OCI-LY7 (cell line): Measurements from ENCODE around the gene CNOT6. TPM values are rescaled to one million over a fixed set of nuclear protein-coding genes. Genes with fewer than 3 reads are reported as not detected.
"Not testable (repeated sequence)": the region's sequence is repeated elsewhere in the genome, so short reads cannot be mapped to it uniquely, and the experiment has no call there.

ENCODE experiments used
- BruUV-seq: library from RNA; stranded (reverse); fragments of 400-500 nt; replicated peaks from 2 replicates; lab custom pipeline; 2021; lab: Mats Ljungman, UMichigan
- CTCF ChIA-PET: fragments of 300-600 bp; sonication (Branson Sonifier 250); formaldehyde crosslinking; loops from one replicate; lab custom pipeline; 2022; ENCODE audit warnings: antibody characterized with exemption; ENCODE audit not compliant: unreplicated experiment; lab: Charles Lee
- POLR2A ChIA-PET: fragments of 300-600 bp; sonication (Branson Sonifier 250); formaldehyde crosslinking; loops from one replicate; lab custom pipeline; 2022; ENCODE audit warnings: antibody characterized with exemption; lab: Charles Lee
- DNase-seq: peaks from one replicate; pipeline ENCODE4 v3.0.0-alpha.2; 2015; ENCODE audit warnings: low spot score
- H2AFZ ChIP-seq: fragments of 200-600 bp; sonication (generic), shearing (Covaris generic); 2 replicates; pipeline ENCODE4 v1.6.1; 2014; ENCODE audit warnings: mild to moderate bottlenecking, antibody characterized with exemption, low read length, moderate library complexity
- H3K27ac ChIP-seq: fragments of 200-600 bp; sonication (generic); 2 replicates; pipeline ENCODE4 v1.5.1; 2014; ENCODE audit warnings: mixed run types, low read depth, mild to moderate bottlenecking, moderate library complexity, low read length, inconsistent platforms; ENCODE audit not compliant: poor library complexity, severe bottlenecking
- H3K36me3 ChIP-seq: fragments of 200-600 bp; sonication (generic); 2 replicates; pipeline ENCODE4 v1.6.1; 2014; ENCODE audit warnings: mild to moderate bottlenecking, antibody characterized with exemption, low read length, moderate library complexity, mixed read lengths; ENCODE audit not compliant: insufficient read depth
- H3K4me1 ChIP-seq: fragments of 200-600 bp; sonication (generic); 2 replicates; pipeline ENCODE4 v1.5.1; 2014; ENCODE audit warnings: mild to moderate bottlenecking, low read length; ENCODE audit not compliant: insufficient read depth, poor library complexity, severe bottlenecking
- H3K4me2 ChIP-seq: fragments of 200-600 bp; sonication (generic); 2 replicates; pipeline ENCODE4 v1.6.1; 2014; ENCODE audit warnings: mild to moderate bottlenecking, low read length
- H3K4me3 ChIP-seq: fragments of 200-600 bp; sonication (generic); 2 replicates; pipeline ENCODE4 v1.5.1; 2014; ENCODE audit warnings: mild to moderate bottlenecking, low read depth, low read length; ENCODE audit not compliant: poor library complexity, severe bottlenecking
- H3K79me2 ChIP-seq: fragments of 200-600 bp; sonication (generic); 2 replicates; pipeline ENCODE4 v1.6.1; 2016; ENCODE audit warnings: low read depth, mild to moderate bottlenecking, low read length, moderate library complexity, mixed read lengths; ENCODE audit not compliant: insufficient read depth
- H3K9me2 ChIP-seq: fragments of 200-600 bp; sonication (generic); 2 replicates; pipeline ENCODE4 v1.6.1; 2016; ENCODE audit warnings: mild to moderate bottlenecking, low read length, mixed read lengths; ENCODE audit not compliant: insufficient read depth
- H3K9me3 ChIP-seq: fragments of 200-600 bp; sonication (generic); 2 replicates; pipeline ENCODE4 v1.6.1; 2014; ENCODE audit warnings: mild to moderate bottlenecking, mixed run types, low read length, mixed read lengths
- H4K20me1 ChIP-seq: fragments of 200-600 bp; sonication (generic); 2 replicates; pipeline ENCODE4 v1.6.1; 2014; ENCODE audit warnings: mild to moderate bottlenecking, antibody characterized with exemption, low read length, moderate library complexity, mixed read lengths; ENCODE audit not compliant: insufficient read depth
- CTCF ChIP-seq: fragments of 200-600 bp; sonication (generic); conservative IDR thresholded peaks from 2 replicates; pipeline ENCODE4 v1.5.1; 2014; ENCODE audit warnings: mild to moderate bottlenecking, antibody characterized with exemption, low read length, moderate library complexity, mixed read lengths
- EZH2phosphoT487 ChIP-seq: fragments of 200-600 bp; sonication (generic); IDR thresholded peaks from 2 replicates; pipeline ENCODE4 v1.6.1; 2018; ENCODE audit warnings: low read depth, borderline replicate concordance, mild to moderate bottlenecking, mixed run types, antibody characterized with exemption, low read length, moderate library complexity, mixed read lengths
- intact Hi-C: fragments of 100-400 bp; cut with micrococcal nuclease; formaldehyde crosslinking; loops from one replicate; pipeline ENCODE4 v1.10.0; 2022; ENCODE audit not compliant: unreplicated experiment
- total RNA-seq, 2 experiments: library from RNA; depleted of rRNA in 1 of 2; stranded (reverse); fragments of >200 nt in 1 of 2; shearing (Covaris generic) in 1 of 2; gene quantifications; 2 replicates each; pipeline ENCODE4 v1.2.3, GENCODE V29; 2014 to 2022

Gene CNOT6
- total RNA-seq, 2 experiments from 2014 or later, result 9.4 to 30.1 TPM

GRCh38 chr5:180474569-180474968 lies 19.6 kb upstream of the CNOT6 start:
- ChIA-PET CTCF (no interaction called here), POLR2A (no interaction called here)
- Histone ChIP-seq H3K36me3 (no peaks in the 10 kb centered on the region), H3K27ac (no peak overlapping the region), H3K4me2 (no peak overlapping the region), H2AFZ (no peak overlapping the region), H3K4me3 (no peak overlapping the region), H3K9me3 (no peaks in the 10 kb centered on the region), H3K4me1 (no peaks in the 10 kb centered on the region), H4K20me1 (no peaks in the 10 kb centered on the region), H3K9me2 (no peaks in the 10 kb centered on the region), H3K79me2 (no peaks in the 10 kb centered on the region)
- intact Hi-C loops, result loop anchor here (5.0 kb wide), 1 partner anchor 272 kb away; no protein-coding TSS in a partner anchor
- DNase-seq, result no peak
- TF ChIP-seq CTCF (no peak), EZH2phosphoT487 (no peak)
- BruUV-seq, result no TSS peak

GRCh38 chr5:180475969-180476524 lies 18.1 kb upstream of the CNOT6 start:
- H3K79me2 ChIP-seq, H3K36me3 ChIP-seq, H3K9me2 ChIP-seq, H3K4me1 ChIP-seq, H4K20me1 ChIP-seq, H2AFZ ChIP-seq, BruUV-seq, H3K4me2 ChIP-seq, intact Hi-C loops, H3K9me3 ChIP-seq, CTCF ChIA-PET, DNase-seq, H3K4me3 ChIP-seq, H3K27ac ChIP-seq, POLR2A ChIA-PET: not testable (repeated sequence)

DNA sequence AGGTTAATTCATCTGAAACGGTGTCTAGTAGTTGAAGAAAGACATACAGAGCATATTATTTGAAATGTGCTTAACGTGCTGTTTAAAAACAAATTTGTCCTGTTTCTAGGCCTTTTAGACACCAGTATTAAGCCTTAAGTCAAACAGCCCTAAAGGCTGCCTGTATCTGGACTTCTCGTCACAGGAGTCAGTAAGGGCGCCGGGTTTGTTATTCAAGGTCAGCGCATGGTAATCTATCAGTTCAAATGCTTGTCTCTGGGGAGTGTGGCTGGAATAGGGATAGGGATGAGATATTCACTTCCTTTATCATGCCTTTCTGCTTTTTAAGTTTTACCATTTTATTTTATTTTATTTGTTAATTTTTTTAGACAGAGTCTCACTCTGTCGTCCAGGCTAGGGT lies 9.4 kb upstream of the CNOT6 start:
- Histone ChIP-seq H4K20me1 (no peaks in the 10 kb centered on the region), H3K9me2 (no peaks in the 10 kb centered on the region), H3K36me3 (no peaks in the 10 kb centered on the region), H3K4me2 (no peak overlapping the region), H3K27ac (no peak overlapping the region), H3K4me3 (no peak overlapping the region), H3K4me1 (no peaks in the 10 kb centered on the region), H2AFZ (no peak overlapping the region), H3K79me2 (no peaks in the 10 kb centered on the region), H3K9me3 (no peaks in the 10 kb centered on the region)
- no peak for TF ChIP-seq EZH2phosphoT487
- TF ChIP-seq CTCF, result peak; percentile 9; the same call in 1 of the 2 replicates
- POLR2A ChIA-PET, result no interaction called here
- CTCF ChIA-PET, result no interaction called here
- intact Hi-C loops, result no loop called here
- DNase-seq, result no peak
- BruUV-seq, result no TSS peak
